GM21529 (cell line): ENCODE measurements around the gene SNED1.

ENCODE experiments used
- ATAC-seq: cut with Tn5 transposase; IDR thresholded peaks from one replicate; pipeline ENCODE4 v1.9.1; 2021; ENCODE audit not compliant: unreplicated experiment

SNED1 gene

DNA sequence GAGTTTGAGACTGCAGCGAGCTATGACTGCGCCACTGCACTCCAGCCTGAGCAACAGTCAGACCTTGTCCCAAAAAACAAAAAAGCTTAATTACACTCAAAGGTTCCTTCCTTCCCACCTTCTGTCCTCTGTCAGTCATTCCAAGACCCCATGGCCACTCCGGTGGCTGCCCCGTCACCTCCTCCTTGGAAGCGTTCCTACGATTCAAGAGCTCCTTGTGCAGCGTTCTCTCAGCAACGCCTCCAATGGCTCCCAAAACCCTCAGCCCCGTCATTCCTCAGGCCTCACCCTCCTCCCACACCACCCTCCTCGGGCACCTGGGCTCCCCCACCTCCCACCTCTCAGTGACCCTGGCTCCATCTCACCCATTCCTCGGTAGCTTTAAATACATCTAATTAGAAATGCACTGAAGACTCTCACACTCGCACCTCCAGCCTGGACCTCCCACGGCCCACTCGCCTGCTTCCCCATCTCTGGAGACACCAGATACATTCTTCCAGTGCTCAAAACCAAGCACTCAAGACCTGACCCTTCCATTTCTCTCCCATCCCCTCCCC is 142.9 kb downstream of the SNED1 start:
- no peak for ATAC-seq

- no peak for ATAC-seq
These were observed 143.6 kb downstream of the SNED1 start for GRCh38 chr2:241142063-241142462.

DNA sequence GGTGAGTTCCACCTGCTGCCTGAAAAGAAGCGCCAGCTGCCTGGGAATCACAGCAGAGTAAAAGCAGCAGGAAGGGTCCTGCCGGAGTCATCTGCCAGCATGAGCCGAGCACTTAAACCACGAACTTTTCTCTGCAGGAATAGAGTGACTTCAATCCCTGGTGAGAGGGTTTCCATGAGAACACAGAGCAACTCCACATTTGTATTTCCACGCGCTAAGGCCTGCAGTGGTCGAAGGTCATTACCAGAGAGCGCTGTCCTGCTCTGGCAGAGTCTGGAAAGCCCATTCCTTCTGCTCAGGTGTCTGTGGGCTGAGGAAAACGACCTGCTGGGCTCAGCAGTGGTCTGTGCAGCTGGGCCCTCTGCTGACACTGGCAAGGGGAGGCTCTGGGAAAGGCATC is 144.2 kb downstream of the SNED1 start:
- no peak for ATAC-seq
